ENCODE measurements around the gene SPOCK2.
"Not testable (repeated sequence)": the region's sequence is repeated elsewhere in the genome, so short reads cannot be mapped to it uniquely, and the experiment has no call there.

SPOCK2 gene, protein sequence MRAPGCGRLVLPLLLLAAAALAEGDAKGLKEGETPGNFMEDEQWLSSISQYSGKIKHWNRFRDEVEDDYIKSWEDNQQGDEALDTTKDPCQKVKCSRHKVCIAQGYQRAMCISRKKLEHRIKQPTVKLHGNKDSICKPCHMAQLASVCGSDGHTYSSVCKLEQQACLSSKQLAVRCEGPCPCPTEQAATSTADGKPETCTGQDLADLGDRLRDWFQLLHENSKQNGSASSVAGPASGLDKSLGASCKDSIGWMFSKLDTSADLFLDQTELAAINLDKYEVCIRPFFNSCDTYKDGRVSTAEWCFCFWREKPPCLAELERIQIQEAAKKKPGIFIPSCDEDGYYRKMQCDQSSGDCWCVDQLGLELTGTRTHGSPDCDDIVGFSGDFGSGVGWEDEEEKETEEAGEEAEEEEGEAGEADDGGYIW
- 1,144 reads per million, percentile 99 among the genes with 10 or more reads in this experiment for total RNA-seq

- peak; percentile 80 for DNase-seq
These were observed at the start of gene SPOCK2 for GRCh38 chr10:72087969-72088888. SPOCK2 (minus strand) TSS chr10:72088551; CDS start chr10:72088328, 223 bp downstream.

- DNase-seq = no peak
These were observed 49.2 kb upstream of the SPOCK2 start for GRCh38 chr10:72137583-72137982.

- DNase-seq = not testable (repeated sequence)
These were observed 47.9 kb upstream of the SPOCK2 start for GRCh38 chr10:72136225-72136624.

DNA sequence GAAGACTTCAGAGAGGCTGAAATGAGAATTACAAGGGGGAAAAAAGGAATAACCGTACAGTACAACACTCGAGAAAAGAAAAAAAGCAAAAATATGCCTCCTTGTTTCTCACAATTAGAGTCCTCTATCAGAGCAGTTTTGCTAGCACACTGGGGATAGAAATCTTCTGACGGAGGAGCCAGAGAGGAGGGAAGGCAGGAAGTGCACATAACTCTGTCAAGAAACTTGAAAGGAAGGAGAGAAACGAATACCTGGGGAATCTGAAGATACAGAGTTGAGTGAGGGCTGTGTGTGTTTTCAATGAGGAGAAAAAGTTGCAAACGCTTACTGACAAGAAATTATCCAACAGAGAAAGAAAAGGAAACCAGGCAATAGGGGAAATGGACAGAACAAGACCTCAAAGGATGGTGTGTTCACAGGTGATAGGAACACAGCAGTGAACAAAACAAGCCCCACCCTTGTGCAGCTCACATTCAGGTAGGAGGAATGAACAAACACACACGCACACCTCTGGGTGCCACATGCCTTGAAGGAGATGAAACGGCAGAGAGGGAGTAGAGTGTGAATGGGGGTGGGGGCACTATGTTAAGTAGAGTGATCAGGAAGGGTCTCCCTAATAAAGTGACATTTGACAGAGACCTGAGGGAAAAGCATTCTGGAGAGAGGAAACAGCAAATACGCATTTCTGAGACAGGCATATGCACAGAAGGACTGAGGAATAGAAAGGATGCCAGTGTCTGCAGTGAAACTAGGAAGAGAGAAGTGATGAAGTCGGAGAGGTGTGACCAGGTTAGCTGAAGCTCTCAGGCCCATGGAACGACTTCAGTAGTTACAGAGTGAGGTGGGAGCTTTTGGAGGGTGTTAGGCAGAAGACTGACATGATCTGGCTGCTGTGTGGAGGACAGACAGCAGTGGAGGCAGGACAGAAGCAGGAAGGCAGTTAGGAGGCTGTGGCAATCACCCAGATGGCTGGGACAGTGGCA, 46.7 kb upstream of the SPOCK2 start:
- DNase-seq = no peak

DNA sequence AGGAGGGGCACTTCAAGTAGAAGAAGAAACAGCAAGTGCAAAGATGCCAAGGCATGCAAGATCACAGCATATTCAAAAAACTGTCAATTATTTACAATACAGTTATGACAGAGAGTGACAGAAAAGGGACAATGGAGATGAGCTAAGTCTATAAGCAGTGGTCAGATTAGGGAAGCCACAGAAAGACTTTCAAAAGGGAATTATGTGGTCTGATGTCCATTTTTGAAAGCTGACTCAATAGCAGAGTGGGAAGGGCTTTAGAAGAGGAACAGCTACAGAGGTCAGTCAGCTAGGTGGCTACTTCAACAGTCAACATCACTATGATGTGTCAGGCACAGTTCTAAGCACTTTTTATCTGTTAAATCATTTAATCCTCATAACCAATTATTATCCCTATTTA, 45.2 kb upstream of the SPOCK2 start:
- DNase-seq = no peak

DNA sequence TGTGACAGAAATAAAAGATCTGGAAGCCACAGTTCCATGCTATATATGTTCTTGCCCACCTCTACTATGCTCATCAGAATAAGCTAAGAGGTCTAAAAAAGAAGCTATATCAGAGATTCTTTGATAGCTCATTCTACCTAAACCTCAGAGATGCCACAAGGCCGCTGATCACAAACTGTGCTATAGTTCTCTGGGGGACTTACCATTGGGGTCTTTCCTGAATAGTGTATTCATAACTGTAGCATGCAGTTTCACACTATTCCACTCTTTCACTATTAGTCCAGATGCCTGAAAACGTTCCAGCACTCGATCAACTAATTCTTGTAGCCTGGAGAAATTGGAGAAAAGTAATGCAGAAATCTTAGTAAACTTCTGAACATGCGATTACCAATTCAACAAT, 44.5 kb upstream of the SPOCK2 start:
- DNase-seq = no peak

GRCh38 chr10:72127571-72127970, 39.2 kb upstream of the SPOCK2 start:
- DNase-seq = no peak

- DNase-seq = no peak
These were observed 38.5 kb upstream of the SPOCK2 start for GRCh38 chr10:72126872-72127232.

- no peak for DNase-seq
These were observed 38.0 kb upstream of the SPOCK2 start for GRCh38 chr10:72126184-72126871.

DNA sequence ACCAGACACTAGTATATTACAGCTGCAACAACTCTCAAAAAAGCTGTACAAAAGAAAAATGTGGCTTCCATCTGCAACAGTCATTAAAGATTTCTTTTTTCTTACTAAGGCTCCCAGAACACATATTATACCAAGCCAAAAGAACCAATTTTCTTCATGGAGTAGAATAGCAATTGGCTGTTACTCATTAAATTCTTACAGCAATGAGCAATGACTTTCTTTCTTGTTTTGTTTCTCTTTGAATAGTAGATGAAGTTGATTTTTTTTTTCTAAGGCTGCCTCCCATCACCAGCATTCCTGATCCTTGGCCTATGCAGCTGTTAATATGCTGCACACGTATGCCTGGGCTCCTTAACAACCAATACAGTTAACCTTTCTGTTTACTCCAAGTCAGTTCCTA, 36.6 kb upstream of the SPOCK2 start:
- no peak for DNase-seq

DNA sequence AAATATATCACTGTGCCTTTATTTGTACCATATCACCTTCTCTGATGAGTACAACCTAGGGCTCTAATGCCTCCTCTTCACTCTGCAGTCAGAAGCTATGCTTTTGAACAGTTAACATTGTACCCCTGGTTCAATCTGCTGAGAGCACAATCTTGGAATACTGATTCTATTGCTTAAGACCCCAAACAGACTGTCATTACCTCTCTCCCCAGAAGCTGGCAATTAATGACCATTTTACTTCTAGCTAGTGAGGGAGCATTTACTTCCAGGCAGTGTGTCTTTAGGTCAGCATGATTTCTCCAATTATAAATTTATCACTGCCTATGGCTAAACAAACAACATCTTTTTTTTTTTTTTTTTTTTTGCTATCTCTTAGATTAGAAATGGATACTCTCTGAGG, 36.0 kb upstream of the SPOCK2 start:
- no peak for DNase-seq

DNA sequence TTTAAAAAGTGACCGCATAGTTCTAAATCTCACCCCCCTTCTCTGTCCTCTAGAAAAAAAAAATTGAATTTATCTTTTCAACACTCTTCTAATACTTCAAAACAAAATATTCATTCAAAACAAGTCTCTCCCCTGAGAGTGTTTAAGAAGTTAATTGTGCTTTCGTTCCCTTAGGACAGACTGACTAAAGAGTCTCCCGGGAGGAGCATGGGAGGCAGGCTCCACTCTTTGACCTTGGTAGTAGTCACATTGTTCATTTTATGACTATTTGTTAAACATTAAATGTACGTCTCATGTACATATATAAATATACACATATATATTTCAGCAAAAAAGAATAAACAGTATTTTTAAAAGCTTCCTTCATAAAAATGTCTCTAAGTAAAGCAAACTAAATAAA, 35.3 kb upstream of the SPOCK2 start:
- no peak for DNase-seq

DNA sequence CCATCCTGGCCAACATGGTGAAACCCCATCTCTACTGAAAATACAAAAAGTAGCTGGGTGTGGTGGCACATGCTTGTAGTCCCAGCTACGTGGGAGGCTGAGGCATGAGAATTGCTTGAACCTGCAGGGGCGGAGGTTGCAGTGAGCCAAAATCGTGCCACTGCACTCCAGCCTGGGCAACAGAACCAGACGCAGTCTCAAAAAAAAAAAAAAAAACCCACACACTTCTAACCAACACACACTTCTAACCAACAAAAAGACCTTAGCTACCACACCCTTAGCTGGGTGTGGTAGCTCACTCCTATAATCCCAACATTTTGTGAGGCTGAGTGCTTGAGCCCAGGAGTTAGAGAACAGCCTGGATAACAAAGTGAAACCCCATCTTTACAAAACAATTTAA, 33.9 kb upstream of the SPOCK2 start:
- DNase-seq = no peak

DNA sequence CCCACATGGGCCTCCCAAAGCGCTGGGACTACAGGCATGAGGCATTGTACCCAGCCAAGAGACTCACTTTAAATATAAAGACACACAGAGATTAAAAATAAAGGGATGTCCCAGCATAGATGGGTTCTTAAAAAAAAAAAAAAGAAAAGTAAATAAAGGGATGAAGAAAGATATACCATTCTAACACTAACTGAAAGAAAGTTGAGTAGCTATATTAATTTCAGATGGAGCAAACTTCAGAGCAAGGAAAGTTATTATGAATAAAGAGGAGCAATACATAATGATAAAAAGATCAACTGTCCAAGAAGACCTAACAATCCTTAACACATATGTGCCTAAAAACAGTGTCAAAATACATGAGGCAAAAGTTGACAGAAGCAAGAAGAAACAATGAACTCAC, 33.0 kb upstream of the SPOCK2 start:
- no peak for DNase-seq

- DNase-seq = no peak
These were observed 28.0 kb upstream of the SPOCK2 start for GRCh38 chr10:72116372-72116771.

GRCh38 chr10:72114706-72115450, 26.5 kb upstream of the SPOCK2 start:
- DNase-seq = no peak

DNA sequence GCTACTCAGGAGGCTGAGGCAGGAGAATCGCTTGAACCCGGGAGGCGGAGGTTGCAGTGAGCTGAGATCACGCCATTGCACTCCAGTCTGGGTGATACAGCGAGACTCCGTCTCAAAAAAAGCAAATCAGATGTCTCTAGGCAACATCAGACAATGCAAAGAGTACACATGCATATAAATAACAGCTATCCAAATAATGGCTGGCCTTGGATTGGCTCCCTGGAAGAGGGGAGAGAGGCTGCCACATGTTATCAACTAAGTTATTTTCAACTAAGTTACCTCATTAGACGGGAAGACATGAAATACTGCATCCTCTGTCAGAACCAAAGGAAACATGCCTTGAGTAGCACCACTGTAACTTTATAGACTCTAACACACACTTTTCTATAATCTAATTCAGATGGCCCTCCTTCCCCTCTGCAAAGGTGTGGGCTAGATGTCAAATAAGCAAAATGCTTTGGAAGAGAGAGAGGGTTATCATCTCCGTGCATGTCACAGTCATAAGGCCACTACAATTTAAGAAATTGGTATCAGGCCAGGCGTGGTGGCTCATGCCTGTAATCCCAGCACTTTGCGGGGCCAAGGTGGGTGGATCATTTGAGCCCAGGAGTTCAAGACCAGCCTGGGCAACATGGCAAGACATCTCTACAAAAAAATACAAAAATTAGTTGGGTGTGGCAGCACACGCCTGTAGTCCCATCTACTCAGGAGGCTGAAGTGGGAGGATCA, 22.5 kb upstream of the SPOCK2 start:
- DNase-seq = no peak

GRCh38 chr10:72109636-72110157, 21.3 kb upstream of the SPOCK2 start:
- DNase-seq = no peak

GRCh38 chr10:72108830-72109635, 20.7 kb upstream of the SPOCK2 start:
- DNase-seq = no peak

Measured in effector CD4-positive, alpha-beta T cell (primary cell).